Activated CD8-positive, alpha-beta memory T cell treated with anti-CD3 and anti-CD28 coated beads, Interleukin-2, amount 10 ng/mL, durations not matched to agents 7 days and 5 days (primary cell): ENCODE data around the gene CCR8. TPM values are rescaled to one million over a fixed set of nuclear protein-coding genes. Genes with fewer than 3 reads are reported as not detected.
A peak's percentile ranks its signal among the peaks of the same experiment; 100 is the strongest.

Experiments used
- ATAC-seq: fragments of 150-1000 bp; cut with Tn5 transposase; one replicate; pipeline ENCODE4 v1.10.0; 2021; ENCODE audit warnings: moderate library complexity
- CTCF ChIA-PET: fragments of 350-600 bp; sonication (Branson Sonifier 250); formaldehyde crosslinking; loops from one replicate; lab custom pipeline; 2021; ENCODE audit warnings: antibody characterized with exemption; lab: Charles Lee
- DNase-seq: peaks from one replicate; pipeline ENCODE4 v3.0.0-alpha.2; 2020
- H3K27ac Mint-ChIP-seq: one replicate; pipeline ENCODE4 v1.8.0; 2021; ENCODE audit warnings: mild to moderate bottlenecking, mixed read lengths
- H3K27me3 Mint-ChIP-seq: one replicate; pipeline ENCODE4 v1.8.0; 2021; ENCODE audit warnings: mixed read lengths
- H3K36me3 Mint-ChIP-seq: one replicate; pipeline ENCODE4 v1.8.0; 2021; ENCODE audit warnings: mild to moderate bottlenecking, mixed read lengths
- H3K4me1 Mint-ChIP-seq: one replicate; pipeline ENCODE4 v1.8.0; 2021; ENCODE audit warnings: mixed read lengths
- H3K4me3 Mint-ChIP-seq: one replicate; pipeline ENCODE4 v1.8.0; 2021; ENCODE audit warnings: mild to moderate bottlenecking, moderate library complexity, mixed read lengths
- H3K9me3 Mint-ChIP-seq: one replicate; pipeline ENCODE4 v1.8.0; 2022; ENCODE audit warnings: low read depth, mixed read lengths
- total RNA-seq, 2 experiments: library from RNA; stranded (reverse); gene quantifications; one replicate each; pipeline ENCODE4 v1.2.3, GENCODE V29; 2021

CCR8 gene
- 10 to 100 TPM in 1 of 2 experiments, 1 to 10 TPM in 1; 3.7 to 47.6 TPM for total RNA-seq

GRCh38 chr3:39329493-39329892 lies at the start of gene CCR8:
Gene CCR8, plus strand, starts transcription at chr3:39329709. Its CDS starts 2,623 bp downstream, at chr3:39332332.
- Mint-ChIP-seq H3K27me3 (no peaks in the 10 kb centered on the region), H3K36me3 (peaks cover 21% of the 10 kb centered on the region), H3K9me3 (no peaks in the 10 kb centered on the region), H3K4me3 (peak within 1 kb of the TSS; percentile 60), H3K4me1 (peaks cover 71% of the 10 kb centered on the region), H3K27ac (peak within 1 kb of the TSS; percentile 70)
- CTCF ChIA-PET: interaction anchor here (0.7 to 1.7 kb wide), 2 partner anchors 17 to 34 kb away, joined by 3 read pairs; no protein-coding TSS in a partner anchor
- ATAC-seq (peak; percentile 31), DNase-seq (no peak)

- ATAC-seq (no peak), DNase-seq (no peak)
- CTCF ChIA-PET: interaction anchor here (0.9 to 10.6 kb wide), 5 partner anchors 9 to 153 kb away, joined by 3 to 115 read pairs (median 5); no protein-coding TSS in a partner anchor
- Mint-ChIP-seq H3K9me3 (no peaks in the 10 kb centered on the region), H3K36me3 (no peaks in the 10 kb centered on the region), H3K27me3 (peaks cover 21% of the 10 kb centered on the region), H3K4me1 (peaks cover 46% of the 10 kb centered on the region), H3K27ac (no peak within 1 kb of the TSS), H3K4me3 (no peak within 1 kb of the TSS)
Observed at GRCh38 chr3:39279745-39280517, 49.6 kb upstream of the CCR8 start, which contains the start of gene CX3CR1. Gene CX3CR1, minus strand, starts transcription at chr3:39280036. Its CDS starts 13,527 bp downstream, at chr3:39266509.

GRCh38 chr3:39280571-39280970 lies 48.9 kb upstream of the CCR8 start:
- DNase-seq (no peak), ATAC-seq (no peak)
- CTCF ChIA-PET: interaction anchor here (1.2 to 10.6 kb wide), 2 partner anchors 9 to 11 kb away, joined by 5 to 115 read pairs; no protein-coding TSS in a partner anchor
- peaks cover 17% of the 10 kb centered on the region for H3K27me3 Mint-ChIP-seq
- H3K27ac Mint-ChIP-seq: no peak overlapping the region
- peaks cover 46% of the 10 kb centered on the region for H3K4me1 Mint-ChIP-seq
- H3K36me3 Mint-ChIP-seq: no peaks in the 10 kb centered on the region
- no peaks in the 10 kb centered on the region for H3K9me3 Mint-ChIP-seq
- no peak overlapping the region for H3K4me3 Mint-ChIP-seq

GRCh38 chr3:39281533-39281932 lies 48.0 kb upstream of the CCR8 start:
- no peak for DNase-seq
- Mint-ChIP-seq H3K4me1 (peaks cover 40% of the 10 kb centered on the region), H3K27me3 (peaks cover 11% of the 10 kb centered on the region), H3K9me3 (no peaks in the 10 kb centered on the region), H3K36me3 (no peaks in the 10 kb centered on the region), H3K4me3 (no peak overlapping the region), H3K27ac (no peak overlapping the region)
- ATAC-seq: no peak
- CTCF ChIA-PET: interaction anchor here (1.0 to 10.6 kb wide), 3 partner anchors 10 to 155 kb away, joined by 3 to 115 read pairs (median 8); no protein-coding TSS in a partner anchor

GRCh38 chr3:39282057-39282456 lies 47.5 kb upstream of the CCR8 start:
- H3K4me3 Mint-ChIP-seq: no peak overlapping the region
- no peaks in the 10 kb centered on the region for H3K9me3 Mint-ChIP-seq
- no peak for DNase-seq
- H3K27ac Mint-ChIP-seq: no peak overlapping the region
- no peak for ATAC-seq
- peaks cover 35% of the 10 kb centered on the region for H3K4me1 Mint-ChIP-seq
- H3K27me3 Mint-ChIP-seq: peaks cover 5% of the 10 kb centered on the region
- no peaks in the 10 kb centered on the region for H3K36me3 Mint-ChIP-seq
- CTCF ChIA-PET: interaction anchor here (1.0 to 10.6 kb wide), 3 partner anchors 10 to 156 kb away, joined by 3 to 115 read pairs (median 8); no protein-coding TSS in a partner anchor

GRCh38 chr3:39284457-39284881 lies 45.0 kb upstream of the CCR8 start:
- no peak overlapping the region for H3K4me3 Mint-ChIP-seq
- peaks cover 5% of the 10 kb centered on the region for H3K27me3 Mint-ChIP-seq
- no peaks in the 10 kb centered on the region for H3K9me3 Mint-ChIP-seq
- CTCF ChIA-PET: interaction anchor here (10.0 kb wide), 1 partner anchor 95 kb away, joined by 389 read pairs; the partner anchor contains the start of gene XIRP1
- peaks cover 40% of the 10 kb centered on the region for H3K4me1 Mint-ChIP-seq
- no peaks in the 10 kb centered on the region for H3K36me3 Mint-ChIP-seq
- DNase-seq: no peak
- no peak for ATAC-seq
- H3K27ac Mint-ChIP-seq: no peak overlapping the region

- H3K27ac Mint-ChIP-seq: no peak overlapping the region
- CTCF ChIA-PET: interaction anchor here (0.6 to 10.0 kb wide), 3 partner anchors 78 to 158 kb away, joined by 3 to 389 read pairs (median 3); partner anchors contain the start of gene XIRP1
- H3K9me3 Mint-ChIP-seq: no peaks in the 10 kb centered on the region
- DNase-seq (no peak), ATAC-seq (no peak)
- H3K27me3 Mint-ChIP-seq: peaks cover 5% of the 10 kb centered on the region
- H3K4me1 Mint-ChIP-seq: peaks cover 43% of the 10 kb centered on the region
- H3K36me3 Mint-ChIP-seq: no peaks in the 10 kb centered on the region
- no peak overlapping the region for H3K4me3 Mint-ChIP-seq
Observed at GRCh38 chr3:39285332-39285731, 44.2 kb upstream of the CCR8 start.

- H3K9me3 Mint-ChIP-seq: no peaks in the 10 kb centered on the region
- peaks cover 5% of the 10 kb centered on the region for H3K27me3 Mint-ChIP-seq
- CTCF ChIA-PET: interaction anchor here (1.5 to 10.0 kb wide), 9 partner anchors 10 to 221 kb away, joined by 3 to 389 read pairs (median 14); partner anchors contain the start of gene XIRP1
- H3K36me3 Mint-ChIP-seq: no peaks in the 10 kb centered on the region
- DNase-seq (no peak), ATAC-seq (no peak)
- H3K4me3 Mint-ChIP-seq: no peak overlapping the region
- no peak overlapping the region for H3K27ac Mint-ChIP-seq
- peaks cover 45% of the 10 kb centered on the region for H3K4me1 Mint-ChIP-seq
Observed at GRCh38 chr3:39286771-39287170, 42.7 kb upstream of the CCR8 start.

GRCh38 chr3:39287216-39288164 lies 42.0 kb upstream of the CCR8 start:
- no peaks in the 10 kb centered on the region for H3K36me3 Mint-ChIP-seq
- peaks cover 3% of the 10 kb centered on the region for H3K27me3 Mint-ChIP-seq
- H3K4me3 Mint-ChIP-seq: no peak overlapping the region
- no peaks in the 10 kb centered on the region for H3K9me3 Mint-ChIP-seq
- peaks cover 47% of the 10 kb centered on the region for H3K4me1 Mint-ChIP-seq
- no peak overlapping the region for H3K27ac Mint-ChIP-seq
- DNase-seq (no peak), ATAC-seq (no peak)
- CTCF ChIA-PET: interaction anchor here (0.7 to 10.0 kb wide), 61 partner anchors 9 to 1123 kb away, joined by 3 to 389 read pairs (median 7); partner anchors contain the start of genes CX3CR1, GORASP1, OXSR1 and RPSA

GRCh38 chr3:39288300-39288808 lies 41.2 kb upstream of the CCR8 start:
- DNase-seq: peak; percentile 95
- CTCF ChIA-PET: interaction anchor here (0.6 to 10.0 kb wide), 65 partner anchors 8 to 1124 kb away, joined by 3 to 389 read pairs (median 6); partner anchors contain the start of genes CX3CR1, GORASP1, OXSR1 and RPSA
- Mint-ChIP-seq H3K27ac (peak overlapping the region; percentile 39), H3K36me3 (no peaks in the 10 kb centered on the region), H3K9me3 (no peaks in the 10 kb centered on the region), H3K4me3 (no peak overlapping the region), H3K27me3 (peaks cover 3% of the 10 kb centered on the region), H3K4me1 (peaks cover 50% of the 10 kb centered on the region)
- peak; percentile 97 for ATAC-seq

GRCh38 chr3:39289107-39289506 lies 40.4 kb upstream of the CCR8 start:
- no peak for ATAC-seq
- peaks cover 50% of the 10 kb centered on the region for H3K4me1 Mint-ChIP-seq
- H3K36me3 Mint-ChIP-seq: no peaks in the 10 kb centered on the region

GRCh38 chr3:39290255-39290654 lies 39.3 kb upstream of the CCR8 start:
- DNase-seq (no peak), ATAC-seq (no peak)
- Mint-ChIP-seq H3K4me1 (peaks cover 54% of the 10 kb centered on the region), H3K4me3 (no peak overlapping the region), H3K27me3 (no peaks in the 10 kb centered on the region), H3K27ac (no peak overlapping the region), H3K36me3 (no peaks in the 10 kb centered on the region), H3K9me3 (no peaks in the 10 kb centered on the region)
- CTCF ChIA-PET: interaction anchor here (0.9 to 10.0 kb wide), 18 partner anchors 12 to 768 kb away, joined by 3 to 389 read pairs (median 13); partner anchors contain the start of genes CX3CR1, RPSA and XIRP1

More at GRCh38 chr3:39289107-39289506, 40.4 kb upstream of the CCR8 start:
- H3K27ac Mint-ChIP-seq: no peak overlapping the region
- H3K9me3 Mint-ChIP-seq: no peaks in the 10 kb centered on the region
- DNase-seq: no peak
- peaks cover 3% of the 10 kb centered on the region for H3K27me3 Mint-ChIP-seq
- H3K4me3 Mint-ChIP-seq: no peak overlapping the region
- CTCF ChIA-PET: interaction anchor here (0.9 to 10.0 kb wide), 54 partner anchors 8 to 1124 kb away, joined by 3 to 389 read pairs (median 7); partner anchors contain the start of genes CX3CR1, GORASP1, OXSR1 and RPSA
